ENCODE measurements around the gene SFXN4. TPM values are rescaled to one million over a fixed set of nuclear protein-coding genes. Genes with fewer than 3 reads are reported as not detected.
"Not testable (repeated sequence)": the region's sequence is repeated elsewhere in the genome, so short reads cannot be mapped to it uniquely, and the experiment has no call there.

SFXN4 gene
- total RNA-seq, 1 donor, result 13.0 TPM

DNA sequence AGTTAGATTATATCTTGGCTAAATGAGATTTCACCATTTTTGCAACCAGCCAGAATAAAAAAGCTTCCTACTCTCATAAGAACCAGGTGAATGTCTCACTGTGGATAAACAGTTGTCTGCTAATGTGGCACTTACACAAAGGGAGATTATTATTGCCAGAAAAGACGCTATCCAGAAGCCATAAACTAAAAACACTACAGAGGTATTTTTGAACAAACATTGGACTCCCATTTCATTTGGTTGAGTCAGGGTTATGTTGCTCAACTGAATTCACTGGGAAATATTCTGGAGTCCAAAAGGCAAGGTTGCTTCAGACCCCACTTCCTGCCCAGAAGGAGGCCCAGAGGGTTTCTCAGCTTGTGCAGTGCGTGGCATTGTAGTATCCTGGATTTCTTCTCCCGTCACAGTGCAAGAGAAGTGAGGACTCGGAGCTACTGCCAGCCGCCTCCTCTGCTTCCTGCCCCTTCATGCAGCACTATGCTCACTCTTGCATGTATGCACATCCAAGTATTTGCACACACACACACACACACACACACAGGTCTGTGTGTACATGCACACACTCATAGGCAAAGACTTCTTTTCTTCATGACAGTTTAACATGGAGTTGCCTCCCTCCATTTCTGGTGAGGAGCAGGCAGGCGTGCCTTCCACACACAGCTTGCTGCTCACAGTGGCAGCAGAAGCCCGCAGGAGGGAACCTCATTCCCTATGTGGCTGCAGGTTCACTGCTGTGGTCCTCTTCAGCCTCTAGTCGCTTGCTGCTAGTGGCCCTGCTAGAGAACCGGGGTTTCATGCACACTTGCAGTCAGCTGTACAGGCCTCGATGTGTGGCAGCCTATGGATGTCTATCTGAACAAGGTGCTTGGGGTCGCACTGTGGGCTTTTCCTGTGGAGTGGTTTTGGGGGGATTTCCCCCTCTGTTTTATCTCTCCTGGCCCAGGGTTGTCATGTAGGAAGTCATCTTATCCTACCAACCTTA, 51.5 kb downstream of the SFXN4 start:
- TF ChIP-seq CTCF (IDR thresholded peaks at IDR 0.05; ENCODE audit: insufficient read depth, low read depth, low read length), result no peak

DNA sequence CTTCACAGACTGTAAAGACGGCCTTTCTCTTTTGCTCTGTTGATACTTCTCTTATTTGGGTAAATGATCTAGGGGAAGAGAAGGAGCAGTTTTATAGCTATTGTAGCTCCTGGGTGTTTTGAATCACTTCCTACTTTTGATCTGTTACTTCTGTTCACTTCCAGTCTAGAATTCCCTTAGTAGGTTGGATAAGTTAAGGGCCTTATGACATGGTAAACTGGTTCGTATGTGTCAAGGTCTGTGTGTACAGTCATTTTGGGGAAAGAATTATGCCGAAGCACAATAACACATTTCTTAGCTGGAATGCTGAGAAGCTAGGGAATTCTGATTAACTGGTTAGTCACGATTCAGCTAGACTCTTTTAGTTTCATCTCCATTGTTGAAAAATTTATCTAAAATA, 53.5 kb downstream of the SFXN4 start:
- DNase-seq (ENCODE audit: low read depth), result peak; percentile 36
- no peak for TF ChIP-seq CTCF (IDR thresholded peaks at IDR 0.05; ENCODE audit: insufficient read depth, low read depth, low read length)
- no peak overlapping the region for H3K4me3 ChIP-seq (ENCODE audit: low read depth, low read length)

More for the DNA sequence above, 51.5 kb downstream of the SFXN4 start:
- peak; percentile 99 for DNase-seq (ENCODE audit: low read depth)
- no peak overlapping the region for H3K4me3 ChIP-seq (ENCODE audit: low read depth, low read length)

- not testable (repeated sequence) for DNase-seq (ENCODE audit: low read depth); H3K4me3 ChIP-seq (ENCODE audit: low read depth, low read length)
Measured at GRCh38 chr10:119107771-119108170, 57.7 kb downstream of the SFXN4 start.

GRCh38 chr10:119107106-119107505, 58.4 kb downstream of the SFXN4 start:
- not testable (repeated sequence) for DNase-seq (ENCODE audit: low read depth); H3K4me3 ChIP-seq (ENCODE audit: low read depth, low read length)

GRCh38 chr10:119105899-119106298, 59.6 kb downstream of the SFXN4 start:
- DNase-seq (ENCODE audit: low read depth); H3K4me3 ChIP-seq (ENCODE audit: low read depth, low read length): not testable (repeated sequence)

- peak overlapping the region; percentile 78 for H3K4me3 ChIP-seq (ENCODE audit: low read depth, low read length)
- no peak for TF ChIP-seq CTCF (IDR thresholded peaks at IDR 0.05; ENCODE audit: insufficient read depth, low read depth, low read length)
- DNase-seq (ENCODE audit: low read depth), result no peak
Measured at GRCh38 chr10:119105155-119105554, 60.4 kb downstream of the SFXN4 start.

DNA sequence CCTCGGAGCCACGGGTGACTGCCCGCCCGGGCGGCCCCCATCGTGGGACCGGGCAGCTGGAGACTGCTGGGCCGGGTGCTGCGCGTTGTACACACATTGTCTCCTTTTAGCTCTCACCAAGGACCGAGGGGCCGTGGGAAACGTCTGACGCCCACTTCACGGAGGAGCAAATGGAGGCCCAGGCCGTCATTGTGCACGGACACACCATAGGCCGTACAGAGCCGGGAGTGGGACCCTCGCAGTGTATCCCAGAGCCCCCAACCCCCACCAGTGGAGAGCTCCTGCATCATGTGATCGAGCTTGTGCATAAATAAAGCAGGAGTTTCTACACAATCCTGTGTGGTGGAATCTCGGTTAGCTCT, 60.9 kb downstream of the SFXN4 start:
- peak overlapping the region; percentile 78 for H3K4me3 ChIP-seq (ENCODE audit: low read depth, low read length)
- DNase-seq (ENCODE audit: low read depth), result peak; percentile 48
- TF ChIP-seq CTCF (IDR thresholded peaks at IDR 0.05; ENCODE audit: insufficient read depth, low read depth, low read length), result no peak

GRCh38 chr10:119103903-119104653, 61.4 kb downstream of the SFXN4 start, which contains the start of gene DENND10:
DENND10 (plus strand) TSS chr10:119104113; CDS start chr10:119104143, 30 bp downstream.
- peak within 1 kb of the TSS; percentile 78 for H3K4me3 ChIP-seq (ENCODE audit: low read depth, low read length)
- TF ChIP-seq CTCF (IDR thresholded peaks at IDR 0.05; ENCODE audit: insufficient read depth, low read depth, low read length), result no peak
- peak; percentile 87 for DNase-seq (ENCODE audit: low read depth)

All from fibroblast of villous mesenchyme (primary cell).